Spleen (tissue), 7 donors: ENCODE measurements around the gene ABCA7.

Source experiments
- CTCF ChIP-seq, 11 experiments: fragments of 200-600 bp in 7 of 11; fragments of 450-650 bp in 4 of 11; sonication (generic) in 4 of 11; IDR thresholded peaks in 8 of 11; conservative IDR thresholded peaks in 3 of 11; 1 replicate in 7 of 11; 2 replicates in 4 of 11; pipeline versions ENCODE4 v1.4.0 to v1.8.0; 2016 to 2021; ENCODE audit warnings: antibody characterized with exemption in 11 of 11, inconsistent platforms in 4 of 11, mild to moderate bottlenecking in 1 of 11
- POLR2A ChIP-seq, 3 donors: fragments of 450-650 bp; IDR thresholded peaks; one replicate each; pipeline ENCODE4 v1.5.1; 2017; ENCODE audit warnings: antibody characterized with exemption in 3 of 3, mild to moderate bottlenecking in 1 of 3
- donor health status: DM: no; HTN: no; CAD: no; lungs with moderate emphysema.
- donor health status: DM: no; HTN: no; CAD: no.
- donor health status: DM: no; HTN: no; CAD: no.

GRCh38 chr19:1028062-1028926 lies 11.6 kb upstream of the ABCA7 start:
- TF ChIP-seq CTCF (IDR thresholded peaks at IDR 0.05 in 8 of 11, conservative IDR thresholded peaks at IDR 0.05 in 3 of 11): no peak
- TF ChIP-seq POLR2A (IDR thresholded peaks at IDR 0.05): no peak
